Neuronal stem cell (in vitro differentiated cells): ENCODE results near the gene PADI3.

Experiments used
- DNase-seq: peaks from one replicate; pipeline ENCODE4 v3.0.0-alpha.2; 2013; ENCODE audit warnings: low spot score
- H2AFZ ChIP-seq: one replicate; pipeline ENCODE4 v1.6.1; 2013; ENCODE audit warnings: mild to moderate bottlenecking, low read length, inconsistent platforms
- H2AK5ac ChIP-seq: 2 replicates; pipeline ENCODE4 v1.6.1; 2013; ENCODE audit warnings: low read depth, mild to moderate bottlenecking, inconsistent platforms, low read length, moderate library complexity, mixed read lengths
- H2BK120ac ChIP-seq: 2 replicates; pipeline ENCODE4 v1.6.1; 2013; ENCODE audit warnings: low read depth, mild to moderate bottlenecking, inconsistent platforms, low read length, moderate library complexity, mixed read lengths
- H2BK12ac ChIP-seq: one replicate; pipeline ENCODE4 v1.6.1; 2013; ENCODE audit warnings: low read length, inconsistent platforms
- H2BK15ac ChIP-seq: 2 replicates; pipeline ENCODE4 v1.6.1; 2013; ENCODE audit warnings: mild to moderate bottlenecking, low read length, inconsistent platforms, mixed read lengths
- H2BK5ac ChIP-seq: one replicate; pipeline ENCODE4 v1.6.1; 2013; ENCODE audit warnings: inconsistent platforms, mild to moderate bottlenecking, low read length, moderate library complexity
- H3K14ac ChIP-seq: one replicate; pipeline ENCODE4 v1.6.1; 2013; ENCODE audit warnings: low read length, inconsistent platforms
- H3K18ac ChIP-seq: 2 replicates; pipeline ENCODE4 v1.6.1; 2013; ENCODE audit warnings: low read length, inconsistent platforms
- H3K23ac ChIP-seq: 2 replicates; pipeline ENCODE4 v1.6.1; 2013; ENCODE audit warnings: low read depth, mild to moderate bottlenecking, mixed read lengths, low read length, inconsistent platforms; ENCODE audit not compliant: poor library complexity
- H3K27ac ChIP-seq: replicated peaks from 3 replicates; pipeline ENCODE4 v1.5.1; 2013; ENCODE audit warnings: low read length, inconsistent platforms
- H3K27me3 ChIP-seq, 3 experiments: 2 replicates each; pipeline ENCODE4 v1.6.1; 2013; ENCODE audit warnings: low read length in 3 of 3, mild to moderate bottlenecking in 2 of 3, inconsistent platforms in 1 of 3, low read depth in 1 of 3, mixed read lengths in 1 of 3, moderate library complexity in 1 of 3; ENCODE audit not compliant: control insufficient read depth in 3 of 3, insufficient read depth in 3 of 3
- H3K36me3 ChIP-seq, 2 donors: replicated peaks in 1 of 2; 2 replicates each; pipeline ENCODE4 v1.6.1; 2013; ENCODE audit warnings: low read length in 2 of 2; ENCODE audit not compliant: control insufficient read depth in 2 of 2, insufficient read depth in 2 of 2
- H3K4ac ChIP-seq: 2 replicates; pipeline ENCODE4 v1.6.1; 2013; ENCODE audit warnings: inconsistent platforms, mild to moderate bottlenecking, low read length, moderate library complexity
- H3K4me1 ChIP-seq, 2 donors: 1 replicate in 1 of 2; 2 replicates in 1 of 2; pipeline ENCODE4 v1.6.1; 2013; ENCODE audit warnings: low read length in 2 of 2, low read depth in 1 of 2; ENCODE audit not compliant: control insufficient read depth in 2 of 2, insufficient read depth in 1 of 2
- H3K4me2 ChIP-seq: one replicate; pipeline ENCODE4 v1.6.1; 2013; ENCODE audit warnings: mild to moderate bottlenecking, low read length, inconsistent platforms; ENCODE audit not compliant: insufficient read depth, poor library complexity, severe bottlenecking
- H3K4me3 ChIP-seq, 2 donors: 2 replicates each; pipeline ENCODE4 v1.5.1; 2013; ENCODE audit warnings: low read length in 2 of 2, mild to moderate bottlenecking in 2 of 2, inconsistent platforms in 1 of 2, moderate library complexity in 1 of 2
- H3K79me1 ChIP-seq: one replicate; pipeline ENCODE4 v1.6.1; 2013; ENCODE audit warnings: low read depth, mild to moderate bottlenecking, inconsistent platforms, low read length, moderate library complexity
- H3K9ac ChIP-seq: one replicate; pipeline ENCODE4 v1.6.1; 2013; ENCODE audit warnings: mild to moderate bottlenecking, low read depth, low read length, inconsistent platforms; ENCODE audit not compliant: poor library complexity
- H3K9me3 ChIP-seq, 2 donors: replicated peaks in 1 of 2; 2 replicates each; pipeline versions ENCODE3 to v1.6.1; 2013; ENCODE audit warnings: low read length in 2 of 2, mild to moderate bottlenecking in 2 of 2, inconsistent platforms in 1 of 2, low read depth in 1 of 2, mixed read lengths in 1 of 2, moderate library complexity in 1 of 2; ENCODE audit not compliant: control insufficient read depth in 2 of 2, insufficient read depth in 1 of 2
- H4K8ac ChIP-seq: one replicate; pipeline ENCODE4 v1.6.1; 2013; ENCODE audit warnings: low read depth, mild to moderate bottlenecking, inconsistent platforms, low read length, moderate library complexity
- H4K91ac ChIP-seq: one replicate; pipeline ENCODE4 v1.6.1; 2013; ENCODE audit warnings: low read length, low read depth, mild to moderate bottlenecking, inconsistent platforms; ENCODE audit not compliant: poor library complexity
- WGBS, 2 donors: extraction: QIAGEN DNeasy Blood & Tissue Kit; methylation state at CpG; one replicate each; pipeline ENCODE4 v1.1.7; 2013; ENCODE audit warnings: missing lambda C conversion rate in 2 of 2, mixed read lengths in 1 of 2; ENCODE audit not compliant: insufficient read length in 2 of 2, insufficient replicate concordance in 1 of 2; ENCODE audit errors: extremely low coverage in 2 of 2; 5-methylcytosine and 5-hydroxymethylcytosine counted together

PADI3 gene

DNA sequence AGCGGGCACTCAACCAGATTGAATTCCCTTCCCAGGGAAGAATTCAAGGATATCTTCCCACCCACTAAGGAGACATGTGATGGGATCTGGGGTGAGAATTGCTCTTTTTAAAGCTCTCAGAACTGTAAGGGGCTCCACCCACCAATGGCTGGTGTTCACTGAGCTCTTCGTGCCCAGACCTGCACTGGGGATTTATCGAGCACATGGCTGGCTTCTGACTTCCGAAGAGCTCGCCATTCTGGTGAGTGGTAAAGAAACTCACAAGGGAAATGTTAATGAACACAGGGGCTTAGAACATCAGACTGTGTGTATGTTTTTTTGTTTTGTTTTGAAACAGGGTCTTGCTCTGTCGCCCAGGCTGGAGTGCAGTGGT is 9.8 kb downstream of the PADI3 start:
- H3K9me3 ChIP-seq = no peaks in the 10 kb centered on the region
- H4K8ac ChIP-seq = no peak overlapping the region
- no peak for DNase-seq
- no CpG with 5 or more reads among the region's 6 CpGs for WGBS, 2 donors
- no peak overlapping the region for H2BK12ac ChIP-seq
- no peaks in the 10 kb centered on the region for H3K79me1 ChIP-seq
- H3K27ac ChIP-seq = no peak overlapping the region
- no peak overlapping the region for H2AK5ac ChIP-seq
- H4K91ac ChIP-seq = no peak overlapping the region
- H3K27me3 ChIP-seq = peaks cover 0 to 4% (median 0%) of the 10 kb centered on the region in 3 experiments
- no peak overlapping the region for H2BK5ac ChIP-seq
- no peak overlapping the region for H3K4me3 ChIP-seq
- no peak overlapping the region for H2AFZ ChIP-seq
- H3K18ac ChIP-seq = no peak overlapping the region
- H2BK120ac ChIP-seq = no peak overlapping the region
- no peak overlapping the region for H3K9ac ChIP-seq
- H3K4me2 ChIP-seq = no peak overlapping the region
- no peak overlapping the region for H3K4ac ChIP-seq
- no peak overlapping the region for H2BK15ac ChIP-seq
- no peak overlapping the region for H3K14ac ChIP-seq
- H3K36me3 ChIP-seq = no peaks in the 10 kb centered on the region
- H3K23ac ChIP-seq = no peak overlapping the region
- no peaks in the 10 kb centered on the region for H3K4me1 ChIP-seq

DNA sequence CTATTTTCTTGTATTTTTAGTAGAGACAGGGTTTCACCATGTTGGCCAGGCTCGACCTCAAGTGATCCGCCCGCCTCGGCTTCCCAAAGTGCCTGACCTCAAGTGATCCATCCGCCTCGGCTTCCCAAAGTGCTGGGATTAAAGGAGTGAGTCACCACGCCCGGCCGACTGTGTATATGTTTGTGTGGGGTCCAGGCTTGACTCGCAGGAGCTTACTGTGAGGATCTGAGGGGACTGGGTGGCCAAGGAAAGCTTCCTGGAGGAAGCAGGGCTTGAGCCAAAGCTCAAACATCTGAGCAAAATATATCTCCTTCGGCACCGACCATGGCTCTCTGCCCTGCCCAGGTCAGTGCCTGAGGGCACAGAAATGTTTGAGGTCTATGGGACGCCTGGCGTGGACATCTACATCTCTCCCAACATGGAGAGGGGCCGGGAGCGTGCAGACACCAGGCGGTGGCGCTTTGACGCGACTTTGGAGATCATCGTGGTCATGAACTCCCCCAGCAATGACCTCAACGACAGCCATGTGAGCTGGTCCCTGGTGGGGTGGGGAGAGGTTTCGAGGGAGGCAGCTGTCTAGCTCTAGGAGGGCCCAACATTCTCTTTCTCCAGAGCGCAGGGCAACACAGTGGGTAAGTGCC is 10.5 kb downstream of the PADI3 start:
- peak overlapping the region; percentile 29 for H3K18ac ChIP-seq

DNA sequence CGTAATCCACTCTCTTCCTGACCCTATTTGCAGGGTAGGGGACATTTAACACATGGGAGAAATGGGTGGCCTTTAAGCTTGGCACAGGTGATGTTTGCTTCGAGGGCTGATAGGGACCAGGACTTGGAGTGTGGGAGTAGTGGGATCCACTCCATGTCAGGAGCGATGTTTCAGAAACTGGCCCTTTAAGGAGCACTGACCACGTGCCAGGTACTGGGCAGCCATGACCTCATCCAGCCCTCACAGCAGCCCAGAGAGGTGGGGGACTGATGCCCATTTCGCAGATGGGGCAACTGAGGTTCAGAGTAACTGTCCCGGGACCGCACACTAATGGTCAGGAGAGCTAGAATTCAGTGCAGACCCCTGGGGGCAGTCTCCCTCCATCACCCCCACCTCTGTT is 11.4 kb downstream of the PADI3 start:
- H3K36me3 ChIP-seq = no peaks in the 10 kb centered on the region
- WGBS, 2 donors = no CpG with 5 or more reads among the region's 7 CpGs
- no peak overlapping the region for H3K23ac ChIP-seq
- peak overlapping the region; percentile 34 for H3K9ac ChIP-seq
- no peak overlapping the region for H3K4me3 ChIP-seq
- H3K27me3 ChIP-seq = peaks cover 0 to 4% (median 0%) of the 10 kb centered on the region in 3 experiments
- H4K91ac ChIP-seq = no peak overlapping the region
- no peak overlapping the region for H2BK120ac ChIP-seq
- H2AFZ ChIP-seq = no peak overlapping the region
- H3K4ac ChIP-seq = no peak overlapping the region
- H3K27ac ChIP-seq = no peak overlapping the region
- H2AK5ac ChIP-seq = peak overlapping the region; percentile 6
- no peaks in the 10 kb centered on the region for H3K79me1 ChIP-seq
- no peaks in the 10 kb centered on the region for H3K4me1 ChIP-seq
- no peaks in the 10 kb centered on the region for H3K9me3 ChIP-seq
- no peak overlapping the region for H3K14ac ChIP-seq
- no peak overlapping the region for H2BK12ac ChIP-seq
- no peak overlapping the region for H3K4me2 ChIP-seq
- no peak for DNase-seq
- no peak overlapping the region for H2BK15ac ChIP-seq
- no peak overlapping the region for H4K8ac ChIP-seq
- H2BK5ac ChIP-seq = no peak overlapping the region
- H3K18ac ChIP-seq = no peak overlapping the region

More for the DNA sequence above, 10.5 kb downstream of the PADI3 start:
- no peak overlapping the region for H3K27ac ChIP-seq
- H3K4me3 ChIP-seq = no peak overlapping the region
- no peak overlapping the region for H4K91ac ChIP-seq
- no peak overlapping the region for H3K4me2 ChIP-seq
- H3K4ac ChIP-seq = no peak overlapping the region
- H2BK5ac ChIP-seq = no peak overlapping the region
- H3K9ac ChIP-seq = no peak overlapping the region
- no peaks in the 10 kb centered on the region for H3K4me1 ChIP-seq
- no peaks in the 10 kb centered on the region for H3K9me3 ChIP-seq
- H2AFZ ChIP-seq = no peak overlapping the region
- H3K27me3 ChIP-seq = peaks cover 0 to 4% (median 0%) of the 10 kb centered on the region in 3 experiments
- H2BK120ac ChIP-seq = no peak overlapping the region
- H3K36me3 ChIP-seq = no peaks in the 10 kb centered on the region
- H2BK15ac ChIP-seq = no peak overlapping the region
- peak overlapping the region; percentile 53 for H3K23ac ChIP-seq
- no CpG with 5 or more reads among the region's 24 CpGs for WGBS, 2 donors
- H4K8ac ChIP-seq = no peak overlapping the region
- H2AK5ac ChIP-seq = no peak overlapping the region
- H2BK12ac ChIP-seq = no peak overlapping the region
- H3K14ac ChIP-seq = no peak overlapping the region
- H3K79me1 ChIP-seq = no peaks in the 10 kb centered on the region
- no peak for DNase-seq

DNA sequence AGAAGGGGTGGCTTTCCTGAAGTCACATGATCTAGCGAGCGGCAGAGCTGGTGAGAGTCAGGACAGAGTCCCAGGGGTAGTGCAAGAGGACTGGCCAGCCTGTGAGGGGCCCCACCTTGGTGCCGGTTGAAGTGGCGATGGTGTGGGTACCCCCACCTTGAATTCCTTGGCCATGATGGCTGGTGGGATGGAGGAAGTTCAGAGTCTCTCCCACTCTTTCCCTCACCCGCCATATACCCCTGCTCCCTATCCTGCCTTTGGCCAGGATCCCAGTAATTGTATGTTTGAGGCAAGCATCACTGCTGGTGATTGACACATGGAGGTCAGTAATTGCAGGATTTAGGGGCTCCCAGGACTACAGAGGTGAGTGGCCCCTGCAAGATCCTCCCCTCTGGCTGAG is 11.8 kb downstream of the PADI3 start:
- H3K14ac ChIP-seq = no peak overlapping the region
- no peaks in the 10 kb centered on the region for H3K36me3 ChIP-seq
- DNase-seq = no peak
- H3K4me3 ChIP-seq = no peak overlapping the region
- peaks cover 0 to 4% (median 0%) of the 10 kb centered on the region in 3 experiments for H3K27me3 ChIP-seq
- no peak overlapping the region for H2BK12ac ChIP-seq
- H2AFZ ChIP-seq = no peak overlapping the region
- no peak overlapping the region for H2BK120ac ChIP-seq
- H3K4me2 ChIP-seq = no peak overlapping the region
- no peak overlapping the region for H3K23ac ChIP-seq
- no peak overlapping the region for H3K9ac ChIP-seq
- H3K9me3 ChIP-seq = no peaks in the 10 kb centered on the region
- no peaks in the 10 kb centered on the region for H3K4me1 ChIP-seq
- H3K18ac ChIP-seq = no peak overlapping the region
- peak overlapping the region; percentile 30 for H2AK5ac ChIP-seq
- H3K27ac ChIP-seq = no peak overlapping the region
- H4K91ac ChIP-seq = no peak overlapping the region
- no CpG with 5 or more reads among the region's 5 CpGs for WGBS, 2 donors
- H2BK15ac ChIP-seq = no peak overlapping the region
- H3K4ac ChIP-seq = no peak overlapping the region
- H2BK5ac ChIP-seq = no peak overlapping the region
- H3K79me1 ChIP-seq = no peaks in the 10 kb centered on the region
- H4K8ac ChIP-seq = no peak overlapping the region
